HL-60/S4 treated with phorbol 12-myristate 13-acetate at 8.2 ng/mL for 4 days and 3 days (cell line): Measurements from ENCODE around the gene AGBL3.
"Not testable (repeated sequence)": the region's sequence is repeated elsewhere in the genome, so short reads cannot be mapped to it uniquely, and the experiment has no call there.

ENCODE experiments used
- in situ Hi-C: fragments of 300-500 bp; cut with MboI; formaldehyde crosslinking; loops from 2 replicates; pipeline ENCODE4 v1.15.0; 2022; ENCODE audit warnings: low sequenced_read_pairs

Gene AGBL3

DNA sequence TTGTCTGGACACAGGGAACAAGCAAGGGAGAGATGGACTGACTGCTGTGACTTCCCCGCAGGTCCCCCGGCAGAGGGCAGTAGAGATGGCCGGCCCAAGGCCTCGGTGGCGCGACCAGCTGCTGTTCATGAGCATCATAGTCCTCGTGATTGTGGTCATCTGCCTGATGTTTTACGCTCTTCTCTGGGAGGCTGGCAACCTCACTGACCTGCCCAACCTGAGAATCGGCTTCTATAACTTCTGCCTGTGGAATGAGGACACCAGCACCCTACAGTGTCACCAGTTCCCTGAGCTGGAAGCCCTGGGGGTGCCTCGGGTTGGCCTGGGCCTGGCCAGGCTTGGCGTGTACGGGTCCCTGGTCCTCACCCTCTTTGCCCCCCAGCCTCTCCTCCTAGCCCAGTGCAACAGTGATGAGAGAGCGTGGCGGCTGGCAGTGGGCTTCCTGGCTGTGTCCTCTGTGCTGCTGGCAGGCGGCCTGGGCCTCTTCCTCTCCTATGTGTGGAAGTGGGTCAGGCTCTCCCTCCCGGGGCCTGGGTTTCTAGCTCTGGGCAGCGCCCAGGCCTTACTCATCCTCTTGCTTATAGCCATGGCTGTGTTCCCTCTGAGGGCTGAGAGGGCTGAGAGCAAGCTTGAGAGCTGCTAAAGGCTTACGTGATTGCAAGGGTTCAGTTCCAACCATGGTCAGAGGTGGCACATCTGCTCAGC lies 178.2 kb downstream of the AGBL3 start:
- in situ Hi-C loops = loop anchor here (10.0 kb wide), 1 partner anchor 180 kb away; the partner anchor contains the start of gene AGBL3

DNA sequence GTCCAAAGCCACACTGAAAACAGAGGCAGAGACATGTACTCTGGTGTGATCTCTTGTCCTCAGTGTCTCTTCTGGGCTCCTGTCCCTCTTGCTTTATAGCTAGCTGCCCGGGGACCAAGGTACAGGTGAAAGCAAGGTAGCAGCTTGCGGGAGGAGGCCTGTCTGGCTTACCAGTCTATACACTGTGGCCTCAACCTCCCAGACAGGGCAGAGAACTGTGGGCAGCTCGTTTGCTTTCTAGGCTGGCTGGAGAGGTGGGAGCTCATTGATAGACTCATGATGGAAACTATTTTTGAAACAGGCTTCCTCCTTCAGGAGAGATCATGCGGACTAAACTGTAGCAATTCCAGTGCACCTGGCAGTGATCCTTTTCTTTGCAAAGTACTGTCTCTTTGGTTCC lies 179.6 kb downstream of the AGBL3 start:
- in situ Hi-C loops = loop anchor here (10.0 kb wide), 1 partner anchor 181 kb away; the partner anchor contains the start of gene AGBL3

DNA sequence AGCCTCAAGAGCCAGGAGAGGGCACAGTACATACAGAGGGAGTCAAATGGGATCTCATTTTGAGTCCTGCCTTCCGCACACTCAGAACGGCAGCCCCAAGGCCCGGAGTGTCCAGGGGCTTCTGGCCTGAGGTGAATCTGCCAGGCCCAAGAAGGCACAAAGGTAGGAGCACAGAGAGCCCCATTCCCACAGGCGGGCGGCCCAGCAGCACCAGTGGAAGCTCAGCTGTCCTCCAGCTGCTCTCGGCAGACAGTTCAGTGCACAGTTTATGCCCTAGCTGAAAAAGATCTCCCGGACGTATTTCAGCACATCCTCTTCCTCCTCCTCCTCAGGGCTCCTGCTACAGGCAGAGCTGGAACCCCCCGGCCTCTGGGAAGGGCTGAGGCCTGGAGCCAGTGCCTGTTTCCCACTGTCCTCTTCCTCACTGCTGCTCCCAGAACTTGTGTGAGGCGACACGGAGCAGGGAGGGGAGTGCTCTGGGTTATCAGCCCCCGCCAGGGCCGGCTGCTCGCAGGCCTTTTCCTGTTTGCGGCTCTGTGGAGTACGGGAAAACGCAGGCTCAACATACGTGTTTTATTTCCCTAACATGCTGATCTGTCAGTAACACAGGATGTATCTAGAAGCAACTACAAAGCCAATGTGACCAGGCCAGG lies 180.2 kb downstream of the AGBL3 start:
- in situ Hi-C loops = loop anchor here (10.0 kb wide), 1 partner anchor 182 kb away; the partner anchor contains the start of gene AGBL3

DNA sequence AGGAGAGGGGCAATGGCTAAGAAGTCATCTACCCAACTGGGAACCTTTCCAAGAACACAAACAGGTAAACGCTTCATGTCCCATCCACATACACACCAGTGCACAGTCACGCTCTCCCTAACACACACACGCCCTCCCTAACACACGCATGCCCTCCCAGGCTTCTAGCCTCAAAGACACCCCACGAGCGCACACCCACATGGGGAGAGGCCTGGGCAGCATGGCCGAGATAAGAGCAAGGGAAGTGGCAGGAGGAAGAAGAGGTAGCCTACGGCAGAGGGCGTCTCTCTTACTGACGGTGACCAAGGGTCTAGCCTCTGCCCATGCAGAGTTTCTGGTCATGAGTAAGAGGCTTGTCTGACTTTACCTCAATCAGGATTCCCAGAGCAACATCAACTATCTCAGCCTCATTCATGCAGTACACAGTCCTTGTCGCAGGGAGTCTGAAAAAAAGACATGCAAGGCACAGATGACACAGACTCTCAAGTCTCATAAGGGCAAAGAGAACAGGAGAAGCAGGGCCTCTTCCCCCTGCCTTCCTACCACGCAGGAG lies 181.1 kb downstream of the AGBL3 start:
- in situ Hi-C loops = loop anchor here (10.0 kb wide), 1 partner anchor 183 kb away; the partner anchor contains the start of gene AGBL3

DNA sequence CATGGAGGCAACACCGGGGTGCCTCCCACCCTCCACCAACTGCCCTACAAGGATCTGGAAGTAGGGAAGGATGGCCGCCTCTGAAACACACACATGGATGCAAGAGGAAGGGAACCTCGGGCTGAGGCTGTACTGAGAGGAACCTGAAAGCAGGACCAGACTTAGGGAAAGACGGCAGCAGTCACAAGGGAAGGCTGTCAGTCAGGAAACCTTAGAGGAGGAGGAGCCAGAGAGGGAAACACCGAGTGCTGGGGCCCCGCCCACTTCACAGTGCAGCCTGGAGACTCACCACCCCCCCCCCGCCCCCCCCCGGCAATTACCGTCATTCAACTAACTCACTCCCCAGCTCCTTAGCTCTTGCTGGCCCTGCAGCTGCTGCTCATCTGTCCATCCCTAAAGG lies 181.7 kb downstream of the AGBL3 start:
- in situ Hi-C loops = loop anchor here (10.0 kb wide), 1 partner anchor 183 kb away; the partner anchor contains the start of gene AGBL3

DNA sequence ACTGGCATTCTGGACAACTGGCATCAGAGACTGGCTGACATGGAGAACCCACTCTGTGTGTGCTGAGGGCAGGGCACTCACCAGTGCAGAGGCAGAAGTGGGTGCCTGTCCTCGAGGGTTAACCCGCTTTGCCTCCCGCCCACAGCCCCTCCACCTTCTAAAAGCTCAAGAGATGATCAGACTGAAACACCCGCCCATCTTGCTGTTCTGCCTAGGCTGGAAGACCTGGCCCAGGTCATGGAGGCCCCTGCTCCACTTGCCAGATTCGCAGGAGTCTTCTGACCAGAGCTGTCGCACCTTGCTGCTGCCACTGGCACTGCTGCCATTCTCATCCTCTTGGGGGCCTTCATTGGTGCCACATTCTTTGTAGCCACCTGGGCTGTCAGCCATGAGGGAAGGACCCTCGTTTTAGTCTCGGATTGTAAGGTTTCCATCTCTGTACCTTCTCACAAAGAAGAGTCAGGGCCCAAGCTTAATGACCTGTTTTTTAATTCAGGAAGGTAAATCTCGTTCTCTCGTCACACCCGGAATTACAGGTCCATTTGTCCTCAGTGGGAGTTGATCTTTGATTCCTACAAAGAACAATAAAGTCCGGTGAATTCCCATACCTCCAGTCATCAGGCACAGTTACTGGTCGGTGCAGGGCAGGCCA lies 182.3 kb downstream of the AGBL3 start:
- in situ Hi-C loops = loop anchor here (10.0 kb wide), 1 partner anchor 184 kb away; the partner anchor contains the start of gene AGBL3

DNA sequence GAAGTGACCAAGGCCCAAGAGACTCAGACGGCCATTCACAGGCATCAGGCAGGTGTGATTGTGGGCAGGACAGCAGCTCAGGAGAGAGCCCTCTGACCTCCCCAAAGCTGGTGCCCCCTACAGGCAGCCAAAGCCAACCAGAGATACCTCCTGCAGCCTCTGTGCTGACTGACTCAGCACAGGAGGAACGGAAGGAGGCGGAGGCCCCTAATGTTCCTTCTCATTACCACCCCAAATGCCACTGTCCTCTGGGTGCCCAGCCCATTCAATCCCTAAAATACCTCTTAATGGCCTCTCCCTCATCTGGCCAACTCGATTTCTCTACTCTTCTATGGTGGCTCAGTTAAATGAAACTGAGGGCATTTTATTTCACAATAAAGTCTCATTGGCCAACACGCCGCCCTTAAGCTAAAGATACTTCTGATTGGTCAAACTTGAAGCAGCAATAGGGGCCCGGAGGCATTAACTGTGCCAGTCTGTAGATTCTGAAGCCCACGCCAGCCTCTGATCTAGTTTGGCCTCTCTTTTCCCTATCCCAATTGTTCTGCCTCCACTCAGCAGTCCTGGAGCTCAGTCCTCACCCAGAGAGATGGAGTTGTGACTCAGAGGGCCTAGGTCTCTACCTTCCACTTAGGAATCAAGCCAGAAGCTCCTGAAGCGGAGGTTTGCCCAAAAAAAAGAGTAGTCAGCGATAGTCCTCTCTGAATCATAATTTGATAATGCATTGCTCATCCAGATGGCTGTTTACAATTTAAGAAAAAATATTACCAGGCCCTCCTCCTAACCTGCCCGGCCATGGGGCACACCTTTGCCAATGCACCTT lies 183.0 kb downstream of the AGBL3 start:
- in situ Hi-C loops = loop anchor here (10.0 kb wide), 1 partner anchor 185 kb away; the partner anchor contains the start of gene AGBL3

DNA sequence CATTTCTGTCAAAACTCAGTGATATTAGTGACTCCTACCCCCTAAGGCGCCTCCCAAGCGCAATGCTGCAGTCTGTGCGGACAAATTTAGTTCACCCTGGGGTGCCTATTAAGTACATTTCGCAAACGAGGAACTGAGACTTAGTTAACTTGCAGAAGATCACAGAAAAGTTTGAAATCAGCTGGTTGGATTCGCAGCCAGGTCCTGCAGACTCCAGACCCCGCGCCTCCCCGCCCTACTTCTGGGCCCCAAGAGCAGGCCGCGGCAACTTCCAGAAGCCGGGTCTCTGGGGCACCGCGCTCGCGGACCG lies 183.6 kb downstream of the AGBL3 start:
- in situ Hi-C loops = loop anchor here (10.0 kb wide), 1 partner anchor 185 kb away; the partner anchor contains the start of gene AGBL3

DNA sequence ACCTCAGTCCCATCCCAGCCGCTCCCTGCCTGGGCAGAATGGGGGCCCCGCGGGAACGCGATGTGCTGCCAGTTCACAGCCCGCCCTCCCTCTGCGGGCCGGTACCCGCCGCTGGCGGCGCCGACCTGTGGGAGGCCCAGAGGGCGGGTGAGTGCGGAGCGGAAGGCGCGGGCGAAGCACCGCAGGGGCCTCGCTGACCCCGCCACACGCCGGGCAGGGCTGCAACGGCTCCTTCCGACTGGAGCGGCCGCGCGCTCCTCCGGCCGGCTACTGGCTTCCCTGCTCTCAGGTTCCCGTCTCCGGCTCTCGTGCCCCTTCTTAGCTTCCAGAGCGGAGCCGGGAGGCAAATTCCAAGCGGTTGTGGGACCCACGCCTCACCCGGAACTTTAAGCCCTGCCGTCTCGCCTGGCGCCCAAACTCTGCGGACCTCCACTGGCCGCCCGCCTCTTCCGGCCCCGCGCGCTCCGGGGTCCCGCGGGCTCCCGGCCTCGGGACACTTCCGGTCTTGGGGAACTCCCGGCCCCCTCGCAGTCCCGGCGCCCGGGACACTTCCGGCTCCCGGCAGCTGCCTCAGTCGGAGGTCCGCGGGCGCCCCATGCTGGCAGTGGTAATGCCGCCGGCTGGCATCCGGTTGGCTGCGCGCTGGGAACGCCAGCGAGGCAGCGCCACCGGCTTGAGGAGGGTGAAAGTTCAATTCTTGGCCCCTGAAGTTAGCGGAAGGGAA lies 184.1 kb downstream of the AGBL3 start, which contains the start of gene CYREN:
Gene CYREN (minus strand): TSS at position 434 of the 724 bp plus-strand sequence. CDS start 1,785 bp downstream, outside the sequence.
- in situ Hi-C loops = no loop called here

DNA sequence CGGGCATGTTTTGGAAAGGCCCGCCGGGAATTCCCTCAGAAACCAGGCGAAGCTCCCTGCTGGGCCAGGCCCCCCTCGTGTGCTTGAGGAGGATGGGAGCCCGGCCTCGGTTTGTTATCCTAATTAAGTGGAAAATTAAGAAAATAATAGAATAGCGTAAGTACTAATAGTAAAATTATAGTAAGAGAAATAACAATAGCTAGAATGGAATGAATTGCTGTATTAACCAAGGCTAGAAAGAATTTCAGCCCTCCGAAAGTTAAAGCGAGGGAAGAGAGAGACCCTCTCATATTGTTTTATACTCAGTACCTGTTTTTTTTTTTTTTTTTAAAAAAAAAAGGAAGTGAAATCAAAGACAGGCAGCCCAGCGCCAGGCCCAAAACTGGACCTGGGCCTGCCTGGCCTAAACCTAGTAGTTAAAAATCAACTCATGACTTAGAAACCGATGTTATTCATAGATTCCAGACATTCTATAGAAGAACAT lies 184.7 kb downstream of the AGBL3 start:
- in situ Hi-C loops = not testable (repeated sequence)

DNA sequence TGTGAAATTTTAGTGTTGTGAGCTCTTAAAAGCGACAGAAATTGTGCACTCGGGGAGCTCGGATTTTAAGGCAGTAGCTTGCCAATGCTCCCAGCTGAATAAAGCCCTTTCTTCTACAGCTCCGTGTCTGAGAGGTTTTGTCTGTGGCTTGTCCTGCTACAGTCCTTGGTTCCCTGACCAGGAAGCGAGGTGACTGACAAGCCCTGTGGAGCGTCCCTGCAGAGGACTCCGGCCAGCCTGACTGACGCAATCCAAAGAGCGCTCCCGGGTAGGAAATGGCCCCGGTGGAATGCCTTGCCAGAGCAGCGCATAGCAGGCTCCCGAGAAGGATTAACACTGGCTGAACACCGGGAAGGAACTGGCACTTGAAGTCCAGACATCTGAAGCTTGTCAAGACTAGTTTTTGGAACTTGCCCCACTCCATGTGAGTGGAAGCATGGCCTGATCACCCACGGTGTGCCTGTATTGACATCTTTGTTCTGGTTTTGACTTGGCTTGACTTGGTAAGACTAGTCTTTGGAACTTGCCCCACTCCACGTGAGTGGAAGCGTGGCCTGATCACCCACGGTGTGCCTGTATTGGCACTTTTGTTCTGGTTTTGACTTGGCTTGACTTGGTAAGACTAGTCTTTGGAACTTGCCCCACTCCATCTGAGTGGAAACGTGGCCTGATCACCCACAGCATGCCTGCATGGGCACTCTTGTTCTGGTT lies 185.4 kb downstream of the AGBL3 start:
- in situ Hi-C loops = not testable (repeated sequence)

DNA sequence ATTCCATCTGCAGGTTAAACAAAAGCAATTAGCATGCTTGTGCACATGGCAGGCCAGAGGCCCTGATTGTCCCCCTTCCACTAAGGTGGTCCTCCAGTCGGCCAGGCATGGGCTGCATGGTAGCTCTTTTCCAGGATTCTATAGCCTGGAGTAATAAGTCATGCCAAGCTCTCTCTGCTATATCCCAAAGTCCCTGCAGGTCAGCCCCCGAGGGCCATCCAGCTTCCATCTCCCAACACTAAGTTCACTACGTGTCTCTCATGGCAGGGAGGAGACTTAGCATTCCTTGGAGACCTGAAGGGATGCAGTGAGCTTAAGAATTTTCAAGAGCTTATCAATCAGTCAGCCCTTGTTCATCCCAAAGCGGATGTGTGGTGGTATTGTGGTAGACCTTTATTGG lies 187.6 kb downstream of the AGBL3 start:
- in situ Hi-C loops = not testable (repeated sequence)

DNA sequence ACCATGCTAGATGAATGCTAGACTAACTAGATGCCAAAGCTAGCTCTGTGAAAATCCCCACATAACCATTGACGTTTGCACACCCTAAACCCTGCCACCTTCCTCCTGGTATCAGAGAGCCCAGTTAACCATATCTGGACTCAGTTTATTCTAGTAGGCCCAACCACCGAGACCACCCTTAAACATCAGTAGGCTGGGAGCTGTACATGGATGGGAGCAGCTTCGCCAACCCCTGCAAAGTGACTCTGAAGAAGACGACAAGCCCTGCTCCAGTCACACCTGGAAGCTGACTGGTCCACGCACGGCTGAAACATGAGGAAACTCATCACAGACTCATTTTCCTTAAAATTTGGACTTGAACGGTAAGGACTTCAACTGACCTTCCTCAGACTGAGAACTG lies 188.6 kb downstream of the AGBL3 start:
- in situ Hi-C loops = no loop called here

DNA sequence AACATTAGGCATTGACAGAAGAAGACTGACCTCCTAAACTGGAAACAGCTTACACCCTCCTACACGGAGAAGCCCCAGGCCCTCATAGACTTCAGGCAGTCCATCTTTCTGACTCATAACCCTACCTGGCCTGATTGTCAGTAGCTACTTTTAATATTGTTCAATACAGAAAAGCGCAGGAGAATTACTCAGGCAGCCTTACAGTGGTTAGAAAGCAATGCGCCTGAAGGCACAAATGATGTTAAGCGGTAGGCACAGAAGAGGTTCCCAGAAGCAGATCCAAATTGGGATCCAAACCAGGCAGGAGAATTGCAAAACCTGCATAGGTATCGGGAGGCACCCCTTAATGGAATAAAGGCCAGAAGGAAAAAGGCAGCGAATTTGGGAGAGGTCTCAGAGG lies 189.6 kb downstream of the AGBL3 start:
- in situ Hi-C loops = no loop called here

DNA sequence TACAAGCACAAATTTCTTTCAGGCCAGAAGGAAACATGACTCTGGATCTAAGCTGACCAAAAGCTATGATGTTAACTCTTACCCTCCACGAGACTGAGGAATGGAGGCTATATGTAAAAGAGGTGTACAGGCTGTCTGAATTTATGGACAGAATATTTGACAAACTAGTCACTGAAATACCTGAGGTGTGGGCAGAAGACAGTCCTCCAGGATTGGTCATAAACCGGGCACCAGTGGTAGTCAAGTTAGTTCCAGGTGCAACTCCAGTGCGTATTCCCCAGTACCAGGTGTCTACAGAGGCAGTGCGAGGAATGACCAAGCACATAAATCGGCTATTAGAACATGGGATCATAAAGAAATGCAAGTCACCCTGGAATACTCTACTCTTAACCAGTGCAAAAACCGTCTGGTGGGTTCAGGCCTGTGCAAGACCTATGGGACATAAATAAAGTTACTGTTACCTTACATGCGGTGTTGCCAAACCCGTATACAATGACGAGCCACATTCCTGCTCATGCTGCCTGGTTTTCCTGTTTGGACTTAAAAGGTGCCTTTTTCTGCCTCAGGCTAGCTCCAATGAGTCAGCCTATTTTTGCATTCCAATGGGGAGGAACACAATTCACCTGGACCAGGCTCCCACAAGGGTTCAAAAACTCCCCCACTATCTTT lies 190.9 kb downstream of the AGBL3 start:
- in situ Hi-C loops = no loop called here

DNA sequence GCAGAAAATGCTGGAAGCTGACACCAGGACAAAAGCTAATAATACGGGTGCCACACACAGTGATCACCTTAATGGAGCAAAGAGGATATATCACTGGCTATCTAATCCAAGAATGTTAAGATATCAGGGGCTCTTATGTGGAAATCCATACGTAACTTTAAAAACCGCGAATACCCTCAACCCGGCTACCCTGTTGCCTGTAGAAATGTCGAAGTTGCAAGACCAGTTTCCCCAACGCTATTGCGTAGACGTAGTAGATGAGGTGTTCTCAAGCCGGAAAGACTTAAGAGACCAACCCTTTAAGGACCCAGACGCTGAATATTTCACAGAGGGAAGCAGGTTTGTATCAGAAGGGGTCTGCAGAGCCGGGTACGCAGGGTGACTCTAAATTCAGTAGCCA lies 192.1 kb downstream of the AGBL3 start:
- in situ Hi-C loops = no loop called here

DNA sequence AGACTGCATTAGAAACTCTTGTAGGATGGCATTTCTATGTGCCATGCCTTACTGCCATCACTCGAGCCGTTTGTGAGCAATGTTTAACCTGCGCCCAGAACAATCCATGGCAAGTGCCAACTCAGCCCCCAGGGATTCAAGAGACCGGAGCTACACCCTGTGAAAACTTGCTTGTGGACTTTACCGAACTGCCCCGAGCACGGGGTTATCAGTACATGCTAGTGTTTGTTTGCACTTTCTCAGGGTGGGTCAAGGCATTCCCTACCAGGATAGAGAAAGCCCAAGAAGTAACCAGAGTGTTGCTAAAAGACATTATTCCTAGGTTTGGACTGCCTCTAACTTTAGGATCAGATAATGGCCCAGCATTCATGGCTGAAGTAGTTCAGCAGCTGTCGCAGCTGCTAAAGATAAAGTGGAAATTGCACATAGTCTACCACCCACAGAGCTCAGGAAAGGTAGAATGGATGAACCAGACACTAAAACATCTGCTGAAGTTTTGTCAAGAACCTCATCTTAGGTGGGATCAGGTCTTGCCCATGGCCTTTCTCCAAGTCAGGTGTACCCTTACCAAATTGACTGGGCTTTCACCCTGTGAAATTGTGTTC lies 193.1 kb downstream of the AGBL3 start:
- in situ Hi-C loops = no loop called here

DNA sequence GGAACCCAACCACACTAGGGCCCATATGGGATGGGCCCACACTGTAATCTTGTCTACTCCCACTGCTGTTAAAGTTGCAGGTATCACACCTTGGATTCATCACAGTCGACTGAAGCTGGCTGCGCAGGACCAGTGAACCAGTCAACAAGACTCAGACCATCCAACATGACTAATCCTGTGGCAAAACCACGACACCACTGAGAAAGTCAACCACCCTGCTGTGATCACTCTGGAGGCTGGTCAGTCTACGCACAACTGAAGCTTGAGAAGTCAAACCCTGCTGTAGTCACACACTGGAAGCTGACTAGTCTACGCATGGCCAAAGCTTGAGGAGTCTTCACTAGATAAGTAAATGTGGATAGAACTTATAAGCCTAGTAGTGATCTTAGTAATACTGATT lies 193.8 kb downstream of the AGBL3 start:
- in situ Hi-C loops = no loop called here
